Vagina (tissue), 2 donors: Measurements from ENCODE around the gene PLA2G4B.

Experiments
- CTCF ChIP-seq, 3 experiments: fragments of 450-650 bp in 2 of 3; fragments of 200-600 bp in 1 of 3; sonication (generic) in 1 of 3; IDR thresholded peaks; one replicate each; pipeline ENCODE4 v1.5.1; 2017 to 2019; ENCODE audit warnings: antibody characterized with exemption in 3 of 3, mild to moderate bottlenecking in 2 of 3, moderate library complexity in 2 of 3
- POLR2AphosphoS5 ChIP-seq, 2 donors: sonication (generic); formaldehyde crosslinking; IDR thresholded peaks; one replicate each; pipeline ENCODE4 v1.9.0; 2017; ENCODE audit warnings: antibody characterized with exemption in 2 of 2, mild to moderate bottlenecking in 2 of 2, low read depth in 1 of 2; ENCODE audit not compliant: insufficient read depth in 1 of 2

GRCh38 chr15:41876689-41877088, 38.0 kb downstream of the PLA2G4B start:
- TF ChIP-seq CTCF (IDR thresholded peaks at IDR 0.05) (no peak), POLR2AphosphoS5 (IDR thresholded peaks at IDR 0.05; ENCODE audit: insufficient read depth in 1 of 2, low read depth in 1 of 2) (no peak)
